T-helper 1 cell treated with Interleukin-12 subunit alpha and Interleukin-12 subunit beta and Interleukin-4 antibody, amounts not matched to agents 30 μg/mL and 1 μg/mL, for 36 hours (primary cell): ENCODE data around the gene RAB40C.

Source experiments
- H3K27ac Mint-ChIP-seq: one replicate; pipeline ENCODE4 v1.8.0; 2021; ENCODE audit warnings: mild to moderate bottlenecking, mixed read lengths
- H3K27me3 Mint-ChIP-seq: one replicate; pipeline ENCODE4 v1.8.0; 2021; ENCODE audit warnings: low read depth, mixed read lengths
- H3K36me3 Mint-ChIP-seq: one replicate; pipeline ENCODE4 v1.8.0; 2021; ENCODE audit warnings: low read depth, mixed read lengths
- H3K4me1 Mint-ChIP-seq: one replicate; pipeline ENCODE4 v1.8.0; 2021; ENCODE audit warnings: low read depth, mixed read lengths
- H3K4me3 Mint-ChIP-seq: one replicate; pipeline ENCODE4 v1.8.0; 2021; ENCODE audit warnings: mild to moderate bottlenecking, moderate library complexity, mixed read lengths
- H3K9me3 Mint-ChIP-seq: one replicate; pipeline ENCODE4 v1.8.0; 2021; ENCODE audit warnings: mixed read lengths

Gene RAB40C

GRCh38 chr16:631808-632358 is 42.0 kb downstream of the RAB40C start:
- H3K9me3 Mint-ChIP-seq: no peaks in the 10 kb centered on the region
- no peaks in the 10 kb centered on the region for H3K36me3 Mint-ChIP-seq
- no peak overlapping the region for H3K4me3 Mint-ChIP-seq
- peaks cover 5% of the 10 kb centered on the region for H3K27me3 Mint-ChIP-seq
- no peak overlapping the region for H3K27ac Mint-ChIP-seq
- H3K4me1 Mint-ChIP-seq: peaks cover 7% of the 10 kb centered on the region

GRCh38 chr16:632486-633335 is 42.8 kb downstream of the RAB40C start:
- Mint-ChIP-seq H3K4me3 (no peak overlapping the region), H3K4me1 (peaks cover 7% of the 10 kb centered on the region), H3K36me3 (no peaks in the 10 kb centered on the region), H3K9me3 (no peaks in the 10 kb centered on the region), H3K27me3 (peaks cover 5% of the 10 kb centered on the region), H3K27ac (no peak overlapping the region)

GRCh38 chr16:633336-634050 is 43.6 kb downstream of the RAB40C start:
- Mint-ChIP-seq H3K27ac (no peak overlapping the region), H3K27me3 (peaks cover 5% of the 10 kb centered on the region), H3K36me3 (no peaks in the 10 kb centered on the region), H3K4me1 (peaks cover 7% of the 10 kb centered on the region), H3K4me3 (no peak overlapping the region), H3K9me3 (no peaks in the 10 kb centered on the region)

GRCh38 chr16:634051-634670 is 44.3 kb downstream of the RAB40C start:
- Mint-ChIP-seq H3K9me3 (no peaks in the 10 kb centered on the region), H3K4me1 (peaks cover 7% of the 10 kb centered on the region), H3K27ac (no peak overlapping the region)

GRCh38 chr16:634996-635395 is 45.1 kb downstream of the RAB40C start:
- H3K27ac Mint-ChIP-seq: peak overlapping the region; percentile 70
- no peaks in the 10 kb centered on the region for H3K36me3 Mint-ChIP-seq
- H3K27me3 Mint-ChIP-seq: peaks cover 5% of the 10 kb centered on the region
- peaks cover 7% of the 10 kb centered on the region for H3K4me1 Mint-ChIP-seq
- peak overlapping the region; percentile 65 for H3K4me3 Mint-ChIP-seq
- H3K9me3 Mint-ChIP-seq: no peaks in the 10 kb centered on the region

More at GRCh38 chr16:634051-634670, 44.3 kb downstream of the RAB40C start:
- H3K4me3 Mint-ChIP-seq: peak overlapping the region; percentile 60
- peaks cover 5% of the 10 kb centered on the region for H3K27me3 Mint-ChIP-seq
- no peaks in the 10 kb centered on the region for H3K36me3 Mint-ChIP-seq

GRCh38 chr16:635573-636205 is 45.8 kb downstream of the RAB40C start:
- Mint-ChIP-seq H3K4me1 (peaks cover 10% of the 10 kb centered on the region), H3K27me3 (peaks cover 5% of the 10 kb centered on the region), H3K4me3 (peak overlapping the region; percentile 37), H3K36me3 (no peaks in the 10 kb centered on the region), H3K9me3 (no peaks in the 10 kb centered on the region), H3K27ac (no peak overlapping the region)

- peaks cover 10% of the 10 kb centered on the region for H3K4me1 Mint-ChIP-seq
- H3K27me3 Mint-ChIP-seq: peaks cover 5% of the 10 kb centered on the region
- H3K9me3 Mint-ChIP-seq: no peaks in the 10 kb centered on the region
- peak within 1 kb of the TSS; percentile 94 for H3K27ac Mint-ChIP-seq
- no peaks in the 10 kb centered on the region for H3K36me3 Mint-ChIP-seq
- peak within 1 kb of the TSS; percentile 84 for H3K4me3 Mint-ChIP-seq
These were observed 46.6 kb downstream of the RAB40C start, which contains the start of gene METTL26 for GRCh38 chr16:636206-637080. Gene METTL26, minus strand, starts transcription at chr16:636305. Its CDS starts 15 bp downstream, at chr16:636290.

GRCh38 chr16:637081-638018 is 47.5 kb downstream of the RAB40C start:
- Mint-ChIP-seq H3K36me3 (no peaks in the 10 kb centered on the region), H3K27ac (no peak overlapping the region), H3K4me3 (peak overlapping the region; percentile 84), H3K4me1 (peaks cover 9% of the 10 kb centered on the region), H3K27me3 (peaks cover 5% of the 10 kb centered on the region), H3K9me3 (no peaks in the 10 kb centered on the region)

- H3K27me3 Mint-ChIP-seq: peaks cover 5% of the 10 kb centered on the region
- peaks cover 9% of the 10 kb centered on the region for H3K4me1 Mint-ChIP-seq
- no peak overlapping the region for H3K27ac Mint-ChIP-seq
- H3K4me3 Mint-ChIP-seq: no peak overlapping the region
- no peaks in the 10 kb centered on the region for H3K36me3 Mint-ChIP-seq
- H3K9me3 Mint-ChIP-seq: no peaks in the 10 kb centered on the region
These were observed 48.2 kb downstream of the RAB40C start for GRCh38 chr16:638034-638543.

GRCh38 chr16:638836-639235 is 49.0 kb downstream of the RAB40C start:
- no peak overlapping the region for H3K4me3 Mint-ChIP-seq

GRCh38 chr16:640614-641013 is 50.7 kb downstream of the RAB40C start:
- no peaks in the 10 kb centered on the region for H3K36me3 Mint-ChIP-seq
- H3K27ac Mint-ChIP-seq: no peak overlapping the region
- peaks cover 15% of the 10 kb centered on the region for H3K4me1 Mint-ChIP-seq
- no peaks in the 10 kb centered on the region for H3K9me3 Mint-ChIP-seq
- peak overlapping the region; percentile 65 for H3K4me3 Mint-ChIP-seq
- H3K27me3 Mint-ChIP-seq: peaks cover 5% of the 10 kb centered on the region

More at GRCh38 chr16:638836-639235, 49.0 kb downstream of the RAB40C start:
- Mint-ChIP-seq H3K4me1 (peaks cover 11% of the 10 kb centered on the region), H3K27ac (no peak overlapping the region), H3K9me3 (no peaks in the 10 kb centered on the region), H3K27me3 (peaks cover 5% of the 10 kb centered on the region), H3K36me3 (no peaks in the 10 kb centered on the region)
